CD4-positive, alpha-beta T cell (primary cell): ENCODE results near the gene TBATA. TPM values are rescaled to one million over a fixed set of nuclear protein-coding genes. Genes with fewer than 3 reads are reported as not detected.

Experiments used
- ATAC-seq: fragments of 200-7000 bp; cut with Tn5 transposase; one replicate; pipeline ENCODE4 v1.10.0; 2022; ENCODE audit warnings: mild to moderate bottlenecking; ENCODE audit not compliant: poor library complexity
- CTCF ChIA-PET: fragments of 350-600 bp; sonication (Branson Sonifier 250); formaldehyde crosslinking; loops from one replicate; lab custom pipeline; 2021; ENCODE audit warnings: antibody characterized with exemption, inconsistent platforms; lab: Charles Lee
- POLR2A ChIA-PET: fragments of 350-600 bp; sonication (Branson Sonifier 250); formaldehyde crosslinking; loops from one replicate; lab custom pipeline; 2021; ENCODE audit warnings: antibody characterized with exemption, inconsistent platforms; lab: Charles Lee
- DNase-seq, 14 experiments: peaks; one replicate each; pipeline ENCODE4 v3.0.0-alpha.2; 2013 to 2020; ENCODE audit warnings: mixed read lengths in 2 of 14
- H3K27ac ChIP-seq, 2 donors: one replicate each; pipeline versions ENCODE4 v1.5.1 to v1.7.0; 2013; ENCODE audit warnings: low read length in 2 of 2, low read depth in 1 of 2, mild to moderate bottlenecking in 1 of 2
- H3K27me3 ChIP-seq, 2 experiments: 1 replicate in 1 of 2; 2 replicates in 1 of 2; pipeline versions ENCODE4 v1.6.1 to v1.7.0; 2013; ENCODE audit warnings: low read length in 2 of 2, control low read depth in 1 of 2, mild to moderate bottlenecking in 1 of 2, moderate library complexity in 1 of 2; ENCODE audit not compliant: insufficient read depth in 2 of 2, control insufficient read depth in 1 of 2
- H3K36me3 ChIP-seq: one replicate; pipeline ENCODE4 v1.6.1; 2013; ENCODE audit warnings: low read length, control low read depth; ENCODE audit not compliant: insufficient read depth
- H3K4me1 ChIP-seq: one replicate; pipeline ENCODE4 v1.6.1; 2013; ENCODE audit warnings: low read length, control low read depth; ENCODE audit not compliant: insufficient read depth
- H3K4me3 ChIP-seq: one replicate; pipeline ENCODE4 v1.5.1; 2013; ENCODE audit warnings: mild to moderate bottlenecking, low read length, moderate library complexity
- H3K9me3 ChIP-seq, 2 experiments: 1 replicate in 1 of 2; 2 replicates in 1 of 2; pipeline versions ENCODE4 v1.6.1 to v1.7.0; 2013; ENCODE audit warnings: low read length in 2 of 2, mild to moderate bottlenecking in 2 of 2, control low read depth in 1 of 2, moderate library complexity in 1 of 2; ENCODE audit not compliant: control insufficient read depth in 1 of 2, insufficient read depth in 1 of 2
- H3K27ac Mint-ChIP-seq: one replicate; pipeline ENCODE4 v1.8.0; 2020; ENCODE audit warnings: mixed read lengths
- H3K27me3 Mint-ChIP-seq: one replicate; pipeline ENCODE4 v1.8.0; 2021; ENCODE audit warnings: mixed read lengths
- H3K36me3 Mint-ChIP-seq: one replicate; pipeline ENCODE4 v1.8.0; 2021; ENCODE audit warnings: low read depth, mixed read lengths
- H3K4me1 Mint-ChIP-seq: one replicate; pipeline ENCODE4 v1.8.0; 2021; ENCODE audit warnings: low read depth, mixed read lengths
- H3K4me3 Mint-ChIP-seq: one replicate; pipeline ENCODE4 v1.8.0; 2020; ENCODE audit warnings: mild to moderate bottlenecking, mixed read lengths
- H3K9me3 Mint-ChIP-seq: one replicate; pipeline ENCODE4 v1.8.0; 2020; ENCODE audit warnings: mixed read lengths
- intact Hi-C, 2 experiments: fragments of 100-400 bp; cut with DNase I in 1 of 2; cut with micrococcal nuclease in 1 of 2; formaldehyde crosslinking; loops; one replicate each; pipeline versions ENCODE4 v1.15.1 to v1.9.0; 2023 to 2025; cut with DNase I, micrococcal nuclease
- total RNA-seq, 174 experiments: library from RNA in 2 of 174; stranded (reverse) in 2 of 174; gene quantifications; one replicate each; pipeline ENCODE4 v1.2.3 and lab custom pipeline; 2021 to 2026
- TF ChIP-seq, protein P1 (sequence below): fragments of 200-600 bp; IDR thresholded peaks from one replicate; pipeline ENCODE4 v1.8.0; 2022; ENCODE audit warnings: antibody characterized with exemption, mild to moderate bottlenecking

TBATA gene
- total RNA-seq, 2 experiments from 2014 or later, result not detected

DNA sequence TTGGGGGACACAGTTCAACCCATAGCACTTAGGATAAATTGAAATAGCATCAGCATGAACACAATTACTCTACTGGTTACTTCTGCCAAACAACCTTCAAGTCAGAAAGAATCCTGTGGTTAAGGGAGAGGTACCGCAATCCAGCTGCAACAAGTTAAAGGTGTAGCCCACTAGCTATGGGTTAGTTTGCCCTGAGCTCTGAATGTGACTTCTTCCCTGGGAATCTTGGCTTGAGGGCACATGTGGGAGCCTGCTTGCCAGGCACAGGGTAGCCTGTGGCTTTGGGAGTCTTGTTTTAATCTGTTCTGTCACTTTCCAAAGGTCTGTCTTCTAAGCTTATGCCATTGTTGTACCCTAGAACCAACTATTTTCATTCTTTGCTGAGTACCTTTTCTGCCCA lies 21.7 kb upstream of the TBATA start:
- Histone ChIP-seq H3K9me3 (no peaks in the 10 kb centered on the region), H3K4me1 (no peaks in the 10 kb centered on the region), H3K4me3 (no peak overlapping the region), H3K36me3 (no peaks in the 10 kb centered on the region), H3K27ac (no peak overlapping the region), H3K27me3 (no peaks in the 10 kb centered on the region)
- Mint-ChIP-seq H3K4me1 (no peaks in the 10 kb centered on the region), H3K9me3 (no peaks in the 10 kb centered on the region), H3K36me3 (no peaks in the 10 kb centered on the region), H3K4me3 (no peak overlapping the region), H3K27ac (no peak overlapping the region), H3K27me3 (peaks cover 25% of the 10 kb centered on the region)
- no peak for ATAC-seq
- intact Hi-C loops, result no loop called here
- CTCF ChIA-PET, result no interaction called here
- POLR2A ChIA-PET, result no interaction called here
- DNase-seq, result no peak
- TF ChIP-seq, protein P1, sequence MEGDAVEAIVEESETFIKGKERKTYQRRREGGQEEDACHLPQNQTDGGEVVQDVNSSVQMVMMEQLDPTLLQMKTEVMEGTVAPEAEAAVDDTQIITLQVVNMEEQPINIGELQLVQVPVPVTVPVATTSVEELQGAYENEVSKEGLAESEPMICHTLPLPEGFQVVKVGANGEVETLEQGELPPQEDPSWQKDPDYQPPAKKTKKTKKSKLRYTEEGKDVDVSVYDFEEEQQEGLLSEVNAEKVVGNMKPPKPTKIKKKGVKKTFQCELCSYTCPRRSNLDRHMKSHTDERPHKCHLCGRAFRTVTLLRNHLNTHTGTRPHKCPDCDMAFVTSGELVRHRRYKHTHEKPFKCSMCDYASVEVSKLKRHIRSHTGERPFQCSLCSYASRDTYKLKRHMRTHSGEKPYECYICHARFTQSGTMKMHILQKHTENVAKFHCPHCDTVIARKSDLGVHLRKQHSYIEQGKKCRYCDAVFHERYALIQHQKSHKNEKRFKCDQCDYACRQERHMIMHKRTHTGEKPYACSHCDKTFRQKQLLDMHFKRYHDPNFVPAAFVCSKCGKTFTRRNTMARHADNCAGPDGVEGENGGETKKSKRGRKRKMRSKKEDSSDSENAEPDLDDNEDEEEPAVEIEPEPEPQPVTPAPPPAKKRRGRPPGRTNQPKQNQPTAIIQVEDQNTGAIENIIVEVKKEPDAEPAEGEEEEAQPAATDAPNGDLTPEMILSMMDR, result no peak

DNA sequence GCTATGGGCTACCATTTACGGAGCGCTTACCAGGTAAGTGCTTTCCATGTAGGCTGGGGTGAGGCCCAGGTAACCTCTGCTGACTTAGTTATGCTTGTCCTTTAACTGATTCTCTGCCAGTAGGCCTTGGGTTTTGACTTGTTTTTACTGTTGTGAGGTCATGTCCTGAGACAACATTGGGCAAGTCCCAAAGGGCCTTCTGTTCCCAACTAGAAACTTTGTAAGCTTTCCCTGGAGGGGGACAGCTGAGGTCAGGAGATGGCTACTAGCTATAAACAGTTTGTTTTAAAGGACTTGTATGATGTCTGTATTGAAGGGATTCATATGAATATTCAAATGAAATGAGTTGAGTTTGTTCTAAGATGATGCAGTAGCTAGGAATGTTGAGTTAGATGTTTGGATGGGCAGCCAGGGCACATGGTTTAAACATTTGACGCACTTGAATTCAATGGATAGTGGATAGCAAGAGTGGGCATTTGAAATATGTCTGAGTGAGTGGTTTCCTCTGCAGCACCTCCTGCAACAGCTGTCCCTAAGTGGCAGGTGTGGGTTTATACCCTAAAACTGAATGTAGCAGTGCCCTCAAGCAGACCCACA lies 20.5 kb upstream of the TBATA start:
- DNase-seq (no peak), ATAC-seq (no peak)
- no peaks in the 10 kb centered on the region for H3K27me3 ChIP-seq
- H3K9me3 ChIP-seq, result no peaks in the 10 kb centered on the region
- peaks cover 28% of the 10 kb centered on the region for H3K27me3 Mint-ChIP-seq
- no peaks in the 10 kb centered on the region for H3K9me3 Mint-ChIP-seq
- CTCF ChIA-PET, result interaction anchor here (1.2 kb wide), 1 partner anchor 11 kb away, joined by 3 read pairs; no protein-coding TSS in a partner anchor
- H3K4me1 Mint-ChIP-seq, result no peaks in the 10 kb centered on the region
- H3K36me3 Mint-ChIP-seq, result no peaks in the 10 kb centered on the region
- H3K4me1 ChIP-seq, result no peaks in the 10 kb centered on the region
- intact Hi-C loops, result no loop called here
- no peak overlapping the region for H3K4me3 ChIP-seq
- no peak overlapping the region for H3K27ac Mint-ChIP-seq
- POLR2A ChIA-PET, result no interaction called here
- TF ChIP-seq, protein P1, result no peak
- no peak overlapping the region for H3K27ac ChIP-seq
- no peaks in the 10 kb centered on the region for H3K36me3 ChIP-seq
- no peak overlapping the region for H3K4me3 Mint-ChIP-seq

DNA sequence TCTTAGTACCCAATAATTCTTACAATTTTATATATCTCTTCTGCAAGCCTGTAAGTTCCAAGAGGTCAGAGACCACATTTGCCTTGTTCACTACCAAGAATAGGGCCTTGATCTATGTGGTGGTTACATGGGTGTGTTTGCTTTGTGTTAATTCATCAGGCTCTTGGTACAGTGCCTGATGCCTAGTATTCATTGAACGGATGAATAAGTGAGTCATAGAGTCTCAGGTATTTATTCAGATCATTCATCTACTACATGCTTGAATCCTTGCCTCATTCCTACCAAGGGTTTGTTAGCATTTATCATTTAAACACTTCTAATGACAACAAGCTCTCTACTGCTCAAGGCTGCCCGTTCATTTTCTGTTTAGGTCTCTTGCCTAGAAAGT lies 19.2 kb upstream of the TBATA start:
- Histone ChIP-seq H3K27me3 (no peaks in the 10 kb centered on the region), H3K27ac (no peak overlapping the region), H3K36me3 (no peaks in the 10 kb centered on the region), H3K4me1 (no peaks in the 10 kb centered on the region), H3K9me3 (no peaks in the 10 kb centered on the region), H3K4me3 (no peak overlapping the region)
- no peak overlapping the region for H3K27ac Mint-ChIP-seq
- H3K27me3 Mint-ChIP-seq, result peaks cover 31% of the 10 kb centered on the region
- CTCF ChIA-PET, result no interaction called here
- POLR2A ChIA-PET, result no interaction called here
- intact Hi-C loops, result no loop called here
- no peaks in the 10 kb centered on the region for H3K9me3 Mint-ChIP-seq
- no peak for ATAC-seq
- no peak for DNase-seq
- H3K4me1 Mint-ChIP-seq, result no peaks in the 10 kb centered on the region
- H3K36me3 Mint-ChIP-seq, result no peaks in the 10 kb centered on the region
- H3K4me3 Mint-ChIP-seq, result no peak overlapping the region
- TF ChIP-seq, protein P1, result no peak
